ENCODE data around the gene TLCD2. TPM values are rescaled to one million over a fixed set of nuclear protein-coding genes. Genes with fewer than 3 reads are reported as not detected.
"Not testable (repeated sequence)": the region's sequence is repeated elsewhere in the genome, so short reads cannot be mapped to it uniquely, and the experiment has no call there.

The TLCD2 gene
- polyA plus RNA-seq, 5 donors: 8.2 to 12.8 (median 9.1) TPM

GRCh38 chr17:1720856-1721386, 10.7 kb upstream of the TLCD2 start:
- no peak for DNase-seq

- DNase-seq: no peak
Observed at GRCh38 chr17:1718362-1719165, 8.4 kb upstream of the TLCD2 start.

GRCh38 chr17:1716912-1717695, 6.9 kb upstream of the TLCD2 start:
- DNase-seq: peak; percentile 91 to 95

GRCh38 chr17:1716076-1716911, 6.1 kb upstream of the TLCD2 start:
- DNase-seq: peak; percentile 100

- DNase-seq: no peak
Observed at GRCh38 chr17:1715803-1716075, 5.6 kb upstream of the TLCD2 start.

GRCh38 chr17:1714980-1715802, 5.0 kb upstream of the TLCD2 start:
- DNase-seq: no peak

GRCh38 chr17:1714427-1714979, 4.3 kb upstream of the TLCD2 start:
- DNase-seq: peak; percentile 89 to 91

- no peak for DNase-seq
Observed at GRCh38 chr17:1713878-1714426, 3.8 kb upstream of the TLCD2 start.

- DNase-seq: no peak
Observed at GRCh38 chr17:1713160-1713877, 3.1 kb upstream of the TLCD2 start.

- DNase-seq: no peak
Observed at GRCh38 chr17:1712271-1712670, 2.1 kb upstream of the TLCD2 start.

- DNase-seq: no peak
Observed at GRCh38 chr17:1711804-1712203, 1.6 kb upstream of the TLCD2 start.

GRCh38 chr17:1710807-1711553, 803 bp upstream of the TLCD2 start:
- peak in 1 of 2 donors; percentile 31 for DNase-seq

GRCh38 chr17:1709403-1709951, 700 bp downstream of the TLCD2 start:
- no peak for DNase-seq

- DNase-seq: not testable (repeated sequence)
Observed at GRCh38 chr17:1708791-1709346, 1.3 kb downstream of the TLCD2 start.

- DNase-seq: no peak
Observed at GRCh38 chr17:1707107-1707506, 3.1 kb downstream of the TLCD2 start.

- no peak for DNase-seq
Observed at GRCh38 chr17:1705004-1705403, 5.2 kb downstream of the TLCD2 start.

GRCh38 chr17:1703063-1703462, 7.1 kb downstream of the TLCD2 start:
- DNase-seq: no peak

GRCh38 chr17:1699891-1700290, 10.3 kb downstream of the TLCD2 start:
- DNase-seq: not testable (repeated sequence)

Measured in right lung (tissue), 5 donors.